GM21723 (cell line): ENCODE results near the gene MEF2D.

ENCODE experiments used
- ATAC-seq: cut with Tn5 transposase; IDR thresholded peaks from one replicate; pipeline ENCODE4 v1.9.1; 2021; ENCODE audit warnings: mild to moderate bottlenecking, moderate library complexity; ENCODE audit not compliant: unreplicated experiment

The MEF2D gene

DNA sequence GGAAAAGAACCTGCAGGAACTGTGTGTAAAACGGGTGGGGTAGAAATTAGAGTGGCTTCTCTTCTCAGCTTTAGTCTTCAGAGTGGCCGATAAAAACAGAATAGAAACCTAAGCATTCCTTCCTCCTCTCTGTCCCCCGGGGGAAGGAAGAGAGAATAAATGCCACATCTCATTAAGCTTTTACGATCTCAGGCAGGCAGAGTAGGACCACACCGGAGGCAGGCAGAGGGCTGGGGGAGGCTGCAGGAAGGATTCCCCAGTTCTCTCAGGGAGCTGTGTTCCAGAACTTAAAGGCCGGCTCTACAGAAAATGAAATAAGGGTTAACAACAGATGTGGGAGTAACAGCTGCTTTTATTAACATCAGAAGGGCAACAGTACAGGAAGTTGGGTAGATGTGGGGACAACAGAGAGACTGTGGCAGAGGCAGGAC, 24.5 kb upstream of the MEF2D start:
- ATAC-seq, result no peak

DNA sequence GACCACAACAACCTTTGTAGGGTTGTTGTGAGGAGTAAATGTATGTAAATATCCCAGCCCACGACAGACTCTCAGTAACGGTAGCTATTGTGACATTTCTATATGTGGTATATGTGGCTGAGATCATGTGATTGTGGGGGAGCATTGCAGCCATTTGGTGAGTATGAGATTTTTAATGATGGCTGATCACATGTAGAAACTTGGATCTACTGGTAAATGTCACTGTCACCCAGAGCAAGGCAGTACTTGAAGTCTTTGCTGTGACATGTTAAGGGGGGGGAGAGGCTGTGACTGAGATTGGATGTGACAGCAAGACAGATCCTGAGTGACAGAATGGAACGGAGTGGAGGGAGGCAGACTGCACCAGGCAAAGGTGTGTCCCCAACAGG, 23.9 kb upstream of the MEF2D start:
- ATAC-seq, result peak; percentile 41

DNA sequence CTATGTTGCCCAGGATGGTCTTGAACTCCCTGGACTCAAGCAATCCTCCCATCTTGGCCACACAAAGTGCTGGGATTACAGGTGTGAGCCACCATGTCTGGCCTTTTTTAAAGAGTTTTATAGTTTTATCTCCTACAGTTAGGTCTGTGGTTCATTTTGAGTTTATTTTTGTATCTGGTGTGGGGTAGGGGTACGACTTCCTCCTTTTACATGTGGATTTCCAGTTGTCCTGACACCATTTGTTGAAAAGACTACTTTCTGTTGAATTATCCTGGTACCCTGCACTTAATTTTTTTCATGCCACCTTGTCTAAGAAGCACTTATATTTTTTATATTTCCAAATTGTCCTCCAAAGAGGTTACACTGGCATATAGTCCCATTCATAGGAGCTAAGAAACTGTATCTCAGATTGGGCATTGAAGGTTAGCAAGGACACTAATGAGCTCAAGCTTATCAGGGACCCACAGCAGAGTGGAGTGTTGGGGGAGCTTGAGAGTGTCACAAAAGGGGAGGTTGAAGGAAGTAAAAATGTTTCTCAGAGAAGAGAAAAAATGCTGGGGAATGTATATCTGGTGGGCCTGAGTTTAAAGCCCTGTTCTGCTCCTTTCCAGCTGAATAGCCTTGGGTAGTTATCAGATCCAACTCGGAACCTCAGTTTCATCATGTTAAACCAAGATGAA, 23.4 kb upstream of the MEF2D start:
- ATAC-seq, result no peak

DNA sequence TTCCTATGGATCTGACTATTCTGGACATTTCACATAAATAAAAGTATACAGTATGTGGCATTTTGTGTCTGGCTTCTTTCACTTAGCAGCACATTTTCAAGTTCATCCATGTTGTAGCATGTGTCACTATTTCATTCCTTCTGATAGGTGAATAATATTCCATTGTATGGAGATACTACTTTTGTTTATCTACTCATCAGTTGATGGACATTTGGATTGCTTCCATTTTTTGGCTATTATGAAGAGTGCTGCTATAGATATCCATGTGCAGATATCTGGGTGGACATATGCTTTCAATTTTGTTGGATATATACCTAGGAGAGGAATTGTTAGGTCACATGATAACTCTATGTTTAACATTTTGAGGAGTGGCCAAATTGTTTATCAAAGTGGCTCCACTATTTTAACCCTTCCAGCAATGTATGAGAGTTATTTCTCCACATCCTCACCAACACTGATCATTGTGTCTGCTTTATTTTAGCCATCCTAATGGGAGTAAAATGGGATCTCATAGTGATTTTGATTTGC, 21.9 kb upstream of the MEF2D start:
- no peak for ATAC-seq

DNA sequence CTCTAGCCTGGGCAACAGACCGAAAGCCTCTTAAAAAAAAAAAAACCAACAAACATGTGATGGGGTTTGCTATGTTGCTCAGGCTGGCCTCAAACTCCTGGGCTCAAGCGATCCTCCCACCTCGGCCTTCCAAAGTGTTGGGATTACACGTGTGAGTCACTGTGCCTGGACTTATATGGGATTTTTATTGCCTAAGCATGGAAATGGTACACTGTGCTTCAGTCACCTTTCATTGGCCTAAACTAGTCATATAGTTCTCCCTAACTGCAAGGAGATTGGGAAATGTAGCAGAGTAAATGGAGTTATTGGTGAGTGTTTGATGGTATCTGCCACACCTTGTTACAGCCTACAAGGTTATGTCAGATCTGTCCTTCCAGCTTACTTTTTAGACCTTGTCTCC, 17.2 kb upstream of the MEF2D start:
- ATAC-seq, result no peak

DNA sequence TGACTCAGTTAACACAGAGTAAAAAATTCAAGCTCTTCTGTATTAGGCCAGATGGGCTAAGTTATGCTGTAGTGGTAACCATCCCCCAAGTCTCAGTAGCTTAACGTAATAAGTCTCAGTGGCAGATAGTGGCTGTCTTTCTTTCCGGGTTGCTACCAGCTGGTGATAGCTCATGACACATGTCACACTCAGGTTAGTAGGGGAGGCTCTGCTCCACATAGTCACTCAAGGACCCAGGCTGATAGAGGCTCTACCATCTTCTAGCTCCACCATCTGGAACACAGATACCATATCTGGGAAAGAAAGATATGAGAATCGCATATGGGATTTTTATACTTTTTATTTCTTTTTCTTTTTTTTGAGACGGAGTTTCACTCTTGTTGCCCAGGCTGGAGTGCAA, 16.2 kb upstream of the MEF2D start:
- no peak for ATAC-seq

DNA sequence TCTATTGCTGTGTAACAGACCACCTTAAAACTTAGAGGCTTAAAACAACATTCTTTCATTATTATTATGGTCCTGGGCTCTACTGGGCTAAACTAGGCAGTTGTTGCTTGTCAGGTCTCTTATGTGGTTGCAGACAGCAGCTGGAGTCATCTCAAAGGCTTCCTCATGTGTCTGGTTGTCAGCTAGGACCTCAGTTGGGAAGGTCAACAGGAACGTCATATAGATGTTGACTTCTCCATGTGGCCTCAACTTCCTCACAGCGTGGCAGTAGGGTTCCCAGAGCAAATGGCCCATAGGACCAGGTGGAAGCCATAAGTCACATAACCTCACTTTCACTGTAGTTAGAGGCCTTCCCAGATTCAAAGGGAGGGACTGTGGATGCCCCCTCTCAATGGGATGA, 15.4 kb upstream of the MEF2D start:
- no peak for ATAC-seq

DNA sequence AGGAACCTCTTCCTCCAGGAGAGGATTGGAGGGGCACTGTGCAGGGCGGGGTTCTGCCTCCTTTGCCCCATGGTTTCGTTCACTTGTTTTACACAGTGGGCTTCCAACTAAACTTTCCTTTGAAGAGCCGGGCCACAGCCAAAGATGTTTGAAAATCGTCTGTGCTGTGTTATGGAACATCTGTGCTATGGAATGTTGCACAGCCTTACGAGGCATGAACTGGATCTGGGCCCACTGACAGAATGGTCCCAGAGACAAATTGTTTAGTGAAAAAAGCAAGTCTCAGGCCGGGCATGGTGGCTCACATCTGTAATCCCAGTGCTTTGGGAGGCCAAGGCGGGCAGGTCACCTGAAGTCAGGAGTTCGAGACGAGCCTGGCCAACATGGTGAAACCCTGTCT, 12.6 kb upstream of the MEF2D start:
- no peak for ATAC-seq

DNA sequence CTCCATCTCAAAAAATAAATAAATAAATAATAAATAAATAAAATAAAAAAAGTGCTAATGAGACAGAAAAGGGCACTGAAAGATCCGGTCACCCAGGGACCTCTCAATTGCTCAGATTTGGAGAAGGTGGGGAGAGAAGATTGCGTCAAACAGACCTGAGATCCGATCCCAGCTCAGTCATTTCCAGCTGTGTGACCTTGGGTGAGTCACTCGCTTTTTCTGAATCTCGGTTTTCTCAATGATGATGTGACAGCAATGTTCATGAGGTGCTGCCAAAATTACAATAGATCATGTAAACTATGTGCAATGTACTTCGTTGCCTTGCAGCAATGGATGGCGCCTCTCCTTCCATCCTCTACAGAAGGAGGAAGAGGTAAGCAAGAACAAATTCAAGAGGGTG, 11.1 kb upstream of the MEF2D start:
- no peak for ATAC-seq

DNA sequence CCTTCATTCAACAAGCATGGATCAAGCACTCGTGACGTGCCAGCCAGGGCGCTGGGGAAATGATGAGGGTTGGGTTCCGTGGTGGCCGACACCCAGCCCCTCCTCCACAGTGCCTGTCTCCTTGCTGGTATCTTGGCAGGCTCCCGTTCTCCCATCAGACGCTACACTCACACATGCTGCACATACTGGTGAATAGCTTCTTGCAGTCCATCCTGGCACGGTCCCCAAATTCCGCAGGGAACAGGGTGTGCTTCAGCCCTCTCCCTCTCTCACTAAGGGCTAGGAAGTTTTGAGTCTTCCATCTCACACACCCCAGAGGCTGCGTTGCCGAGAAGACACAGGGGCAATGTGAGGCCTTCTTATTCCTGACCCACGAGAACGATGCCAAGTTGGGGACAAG, 10.1 kb upstream of the MEF2D start:
- no peak for ATAC-seq

DNA sequence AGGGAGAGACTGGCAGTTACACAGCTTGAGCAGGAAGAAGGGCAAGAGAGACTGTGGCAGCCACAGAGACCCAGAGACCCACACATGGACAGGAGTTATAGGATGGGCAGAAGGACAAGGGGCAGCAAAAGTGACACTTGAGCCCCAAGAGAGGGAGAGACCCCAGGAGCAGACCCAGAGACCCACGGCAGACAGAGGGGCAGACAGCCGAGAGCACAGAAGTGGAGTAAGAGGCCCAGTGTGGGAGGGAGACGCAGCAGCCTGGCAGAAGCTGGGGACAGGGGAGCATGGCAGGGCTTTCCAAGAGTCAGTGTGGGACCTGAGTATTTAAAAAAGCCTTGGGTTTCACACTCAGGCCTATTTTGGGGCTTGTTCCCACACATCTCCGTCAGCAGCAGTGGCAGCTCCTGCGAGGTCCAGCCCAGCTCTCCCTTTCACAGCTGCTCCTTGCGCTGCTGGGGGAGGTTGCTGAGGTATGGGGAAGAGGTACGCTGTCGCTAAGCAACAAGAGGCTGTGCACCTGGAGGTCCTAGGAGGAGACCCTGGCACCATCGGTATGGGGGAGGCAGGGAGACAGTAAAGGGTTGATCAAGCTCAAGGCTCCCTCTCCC, 9.0 kb upstream of the MEF2D start:
- no peak for ATAC-seq

DNA sequence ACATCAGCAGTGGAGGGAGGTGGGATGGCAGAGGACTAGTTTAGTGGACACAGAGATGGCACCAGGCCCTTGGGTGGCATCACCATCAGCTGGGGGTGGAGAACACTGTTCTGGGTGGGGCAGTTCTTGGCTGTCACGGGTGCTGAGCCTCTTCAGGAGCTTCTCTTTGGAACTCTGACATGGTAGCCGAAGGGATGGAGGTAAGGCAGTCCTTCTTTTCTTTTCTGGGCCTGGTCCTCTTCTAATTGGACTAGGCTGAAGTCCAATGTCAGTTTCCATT, 8.3 kb upstream of the MEF2D start:
- ATAC-seq, result no peak

DNA sequence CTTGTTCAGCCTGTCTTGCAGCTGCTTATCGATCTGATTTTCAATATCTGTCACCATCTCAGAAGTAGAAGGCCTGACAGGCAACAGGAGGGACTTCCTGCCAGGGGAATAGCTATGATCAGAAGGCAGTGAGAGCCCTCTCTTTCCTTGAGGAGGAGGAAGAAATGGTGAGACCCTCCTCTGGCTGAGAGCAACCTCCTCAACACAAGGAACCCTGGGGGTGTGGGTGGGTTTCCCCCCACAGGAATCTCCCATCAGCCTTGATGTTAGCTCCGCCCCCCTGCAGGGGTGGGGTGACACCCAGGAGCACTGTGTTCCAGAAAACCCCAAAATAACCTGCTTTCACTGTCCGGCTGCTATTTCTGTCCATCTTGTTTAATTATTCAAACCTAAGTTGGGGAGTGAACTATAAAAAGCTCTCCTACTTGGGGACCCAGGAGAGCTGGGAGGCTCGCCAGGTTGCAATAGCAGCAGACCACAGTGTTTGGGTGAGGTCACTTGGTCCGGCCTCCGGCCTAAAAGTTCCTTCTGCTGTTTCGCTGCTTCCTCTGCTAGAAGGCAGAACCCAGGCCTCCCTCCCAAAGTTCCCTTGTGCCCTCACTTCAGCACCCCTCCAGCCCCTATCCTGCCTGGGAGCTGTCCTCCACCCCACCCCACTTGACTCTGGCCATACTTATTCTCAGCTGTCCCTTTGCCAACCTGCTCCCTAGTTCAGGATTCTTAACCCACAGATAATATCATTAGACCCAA, 7.8 kb upstream of the MEF2D start:
- no peak for ATAC-seq

DNA sequence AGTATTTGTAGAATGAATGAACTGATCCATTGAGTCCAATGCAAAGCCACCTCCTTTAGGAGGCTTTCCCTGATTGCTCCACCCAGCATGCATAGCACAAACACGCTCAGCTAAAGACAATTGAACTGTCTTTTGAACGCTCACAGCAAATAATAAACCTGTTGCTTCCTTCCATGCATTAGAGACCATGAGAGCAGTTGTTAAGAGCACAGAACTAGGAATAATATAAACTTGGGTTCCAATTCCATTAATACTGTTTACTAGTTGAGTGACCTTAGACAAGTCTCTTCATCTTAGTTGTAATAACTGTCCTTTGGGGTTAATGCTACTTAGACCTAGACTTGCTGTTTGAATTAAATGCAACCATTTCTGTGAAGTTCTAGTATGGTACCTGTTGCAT, 5.9 kb upstream of the MEF2D start:
- no peak for ATAC-seq

DNA sequence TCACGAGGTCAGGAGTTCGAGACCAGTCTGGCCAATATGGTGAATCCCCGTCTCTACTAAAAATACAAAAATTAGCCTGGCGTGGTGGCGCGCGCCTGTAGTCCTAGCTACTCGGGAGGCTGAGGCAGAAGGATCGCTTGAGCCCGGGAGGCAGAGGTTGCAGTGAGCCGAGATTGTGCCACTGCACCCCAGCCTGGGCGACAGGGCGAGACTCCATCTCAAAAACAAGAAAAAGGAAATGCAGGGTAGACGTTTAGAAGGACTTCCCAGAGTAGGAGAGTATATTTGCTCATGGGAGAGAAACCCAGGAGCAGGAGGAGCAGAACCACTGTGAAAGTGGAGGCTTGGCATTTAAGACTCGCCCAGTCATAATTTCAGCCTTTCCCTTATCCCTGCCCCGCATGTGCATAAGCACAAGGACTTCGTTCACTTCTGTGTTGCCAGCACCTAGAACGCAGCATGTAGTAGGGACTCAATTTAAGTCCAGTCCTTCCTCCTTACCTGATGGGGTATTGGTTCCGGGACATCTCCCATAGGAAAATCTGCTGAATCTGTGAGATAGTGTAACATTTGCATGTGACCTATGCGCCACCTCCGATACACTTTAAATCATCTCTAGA, 5.2 kb upstream of the MEF2D start:
- no peak for ATAC-seq

DNA sequence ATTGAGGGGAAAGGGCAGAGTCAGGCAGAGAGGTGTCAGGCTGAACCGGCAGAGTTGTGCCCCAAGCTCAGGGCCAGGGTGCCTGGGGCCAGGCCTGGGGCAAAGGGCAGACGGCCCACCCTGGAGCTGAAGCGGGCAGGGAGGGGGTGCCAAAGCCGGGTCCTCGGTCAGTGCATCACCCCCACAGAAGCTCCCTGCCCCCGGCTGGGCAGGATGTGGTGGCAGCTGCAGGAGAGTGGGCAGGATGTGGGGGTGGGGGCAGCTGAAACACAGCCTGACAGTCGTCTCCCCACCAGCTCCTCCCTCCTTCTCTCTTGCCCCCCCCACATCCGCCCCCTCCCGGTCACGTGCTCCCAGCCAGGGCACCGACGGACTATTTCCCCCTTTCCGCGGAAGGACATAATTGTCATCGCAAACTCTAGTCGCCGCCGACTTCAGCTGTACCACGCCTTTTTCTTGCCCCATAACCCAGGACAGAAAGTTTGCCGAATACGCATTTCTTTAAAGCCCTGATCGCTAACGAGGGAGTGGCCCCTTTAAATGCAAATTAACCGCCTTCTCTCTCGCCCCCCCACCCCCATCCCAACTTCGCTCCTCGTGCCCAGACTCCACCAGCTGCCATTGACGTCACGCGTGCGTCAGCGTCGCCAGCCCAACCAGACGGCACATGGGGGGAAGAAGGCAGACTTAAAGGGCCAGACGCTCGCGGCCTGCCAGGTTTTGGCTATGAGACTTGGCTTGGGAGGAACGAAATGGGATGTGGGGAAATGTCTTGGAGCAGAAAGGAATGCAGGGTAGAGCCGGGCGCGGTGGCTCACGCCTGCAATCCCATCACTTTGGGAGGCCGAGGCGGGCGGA, 4.5 kb upstream of the MEF2D start:
- ATAC-seq, result peak; percentile 35

DNA sequence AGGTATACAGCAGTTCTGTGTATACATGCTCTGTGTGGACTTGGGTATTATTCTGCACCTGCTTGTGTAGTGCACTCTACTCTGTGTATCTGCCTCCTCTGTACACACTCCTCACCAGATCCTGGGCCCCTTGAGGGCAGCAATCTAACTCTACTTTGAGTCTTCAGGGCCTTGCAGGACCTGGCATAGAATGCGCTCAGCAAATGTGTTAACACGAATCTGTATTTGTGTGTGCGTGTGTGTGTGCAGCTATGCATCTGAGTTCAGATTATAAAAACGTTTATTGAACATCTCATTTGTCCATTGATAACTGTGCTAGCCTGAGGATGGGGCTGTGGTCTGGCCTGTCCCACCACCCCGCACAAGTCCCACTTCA, 3.9 kb upstream of the MEF2D start:
- ATAC-seq, result no peak

DNA sequence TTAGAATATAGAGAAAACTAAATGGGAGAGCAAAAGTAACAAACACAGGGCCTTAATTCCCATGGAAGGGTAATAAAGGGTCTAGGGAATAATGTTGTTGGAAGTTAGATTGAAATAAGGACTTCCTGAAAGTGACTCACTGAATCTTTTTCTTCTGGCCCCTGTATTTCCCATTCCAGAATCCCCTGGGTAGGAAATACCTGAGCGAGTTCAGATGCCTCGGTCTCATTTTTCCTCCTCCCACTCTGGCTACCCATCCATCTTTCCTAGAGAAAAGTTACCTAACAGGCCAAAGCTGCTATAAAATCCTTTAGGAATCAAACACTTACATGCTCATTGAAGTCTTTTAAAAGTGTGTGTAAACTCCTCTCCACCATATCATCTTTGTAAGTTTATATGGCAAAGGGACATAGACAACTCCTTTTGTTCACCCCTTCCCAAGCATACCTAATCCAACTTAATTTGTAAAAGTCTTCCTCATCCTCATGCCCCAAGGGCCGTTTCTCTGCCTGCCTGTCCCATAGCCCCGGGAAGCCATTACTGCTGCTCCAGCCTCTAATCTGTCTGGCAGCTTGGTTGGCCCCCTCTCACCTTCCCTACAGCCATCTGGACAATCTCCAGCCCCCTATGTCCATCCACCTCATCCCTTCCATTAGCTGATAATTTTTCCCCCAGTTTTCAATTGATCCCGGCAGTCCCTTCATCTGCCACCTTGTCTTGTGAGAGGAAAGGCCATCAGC, 3.3 kb upstream of the MEF2D start:
- no peak for ATAC-seq

DNA sequence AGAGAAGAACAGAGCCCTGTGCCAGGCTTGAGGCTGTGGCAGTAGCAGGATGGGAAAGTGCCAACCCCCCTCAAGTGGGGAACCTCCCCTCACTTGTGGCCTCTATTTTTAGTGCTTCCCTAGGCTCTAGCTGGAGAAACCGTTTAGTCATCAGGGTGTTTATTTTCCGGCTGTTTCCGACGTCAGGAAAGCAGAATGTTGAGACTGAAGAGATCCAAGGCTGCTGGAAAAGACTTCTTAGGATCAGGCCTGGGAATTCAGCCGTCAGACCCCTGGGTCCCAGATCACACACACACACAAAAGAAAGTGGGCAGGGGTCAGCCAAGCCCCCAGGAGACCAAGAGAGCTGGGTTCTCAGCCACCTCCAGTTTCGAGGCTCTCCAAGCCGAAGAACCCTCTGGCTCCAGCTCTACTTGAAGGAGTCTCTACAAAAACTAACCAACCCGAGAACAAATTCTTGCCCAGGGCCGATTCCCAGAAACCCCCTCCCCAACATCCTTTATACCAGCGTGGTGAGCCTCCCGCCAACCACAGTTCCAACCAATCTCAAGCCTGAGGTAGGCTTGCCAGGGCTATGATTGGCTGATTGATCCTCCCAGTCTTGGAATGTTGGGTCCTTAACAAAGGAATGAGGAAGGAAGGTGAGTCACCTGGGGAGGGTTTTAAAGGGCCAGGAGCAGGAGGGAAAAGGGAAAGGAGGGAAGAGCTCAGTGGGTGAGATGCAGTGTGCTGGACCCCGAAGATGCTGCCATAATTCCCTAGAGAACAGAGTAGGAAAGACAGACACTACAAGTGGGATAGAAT, 2.5 kb upstream of the MEF2D start:
- ATAC-seq, result no peak
